Activated T-cell treated with anti-CD3 and anti-CD28 coated beads, Interleukin-2, amount 50 U/mL, for 4 hours (primary cell): ENCODE measurements around the gene FOXP1. TPM values are rescaled to one million over a fixed set of nuclear protein-coding genes. Genes with fewer than 3 reads are reported as not detected.

Experiments used
- ATAC-seq, 2 donors: fragments of 200-7000 bp; cut with Tn5 transposase; one replicate each; pipeline ENCODE4 v1.10.0; 2021
- DNase-seq: peaks from one replicate; pipeline ENCODE4 v3.0.0-alpha.2; 2020
- H3K27me3 Mint-ChIP-seq: one replicate; pipeline ENCODE4 v1.8.0; 2021; ENCODE audit warnings: low read depth, mixed read lengths
- H3K36me3 Mint-ChIP-seq: one replicate; pipeline ENCODE4 v1.8.0; 2022; ENCODE audit warnings: mixed read lengths; ENCODE audit not compliant: insufficient read depth
- H3K4me1 Mint-ChIP-seq: one replicate; pipeline ENCODE4 v1.8.0; 2021; ENCODE audit warnings: low read depth, mixed read lengths
- H3K4me3 Mint-ChIP-seq: one replicate; pipeline ENCODE4 v1.8.0; 2021; ENCODE audit warnings: mild to moderate bottlenecking, moderate library complexity, mixed read lengths
- H3K9me3 Mint-ChIP-seq: one replicate; pipeline ENCODE4 v1.8.0; 2021; ENCODE audit warnings: mixed read lengths
- total RNA-seq, 3 donors: library from RNA; stranded (reverse); gene quantifications; one replicate each; pipeline ENCODE4 v1.2.1, GENCODE V29; 2021

The FOXP1 gene
- total RNA-seq, 3 donors from 2014 or later: 251 to 263 (median 256) TPM

DNA sequence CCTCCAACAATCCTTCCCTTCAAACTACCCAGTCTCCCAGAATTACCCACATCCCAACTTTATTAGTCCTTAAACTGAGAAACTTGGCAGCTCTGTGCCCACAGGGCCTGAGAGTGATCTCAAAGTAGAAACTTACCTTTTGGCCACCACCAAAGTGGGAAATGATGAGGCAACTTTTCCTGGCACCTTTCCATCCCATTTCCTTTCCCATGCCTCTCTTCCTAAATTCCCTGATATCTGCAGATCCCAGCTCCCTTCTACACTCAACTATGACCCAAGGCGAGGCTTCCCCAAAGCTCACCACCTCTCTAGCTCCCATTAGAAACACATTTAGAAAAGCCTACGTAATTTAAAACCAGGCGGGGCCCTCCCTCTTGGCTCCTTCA is 271.9 kb downstream of the FOXP1 start:
- H3K4me1 Mint-ChIP-seq: peaks cover 63% of the 10 kb centered on the region
- ATAC-seq (no peak), DNase-seq (no peak)
- no peaks in the 10 kb centered on the region for H3K36me3 Mint-ChIP-seq
- H3K4me3 Mint-ChIP-seq: no peak overlapping the region
- H3K27me3 Mint-ChIP-seq: no peaks in the 10 kb centered on the region
- no peaks in the 10 kb centered on the region for H3K9me3 Mint-ChIP-seq

DNA sequence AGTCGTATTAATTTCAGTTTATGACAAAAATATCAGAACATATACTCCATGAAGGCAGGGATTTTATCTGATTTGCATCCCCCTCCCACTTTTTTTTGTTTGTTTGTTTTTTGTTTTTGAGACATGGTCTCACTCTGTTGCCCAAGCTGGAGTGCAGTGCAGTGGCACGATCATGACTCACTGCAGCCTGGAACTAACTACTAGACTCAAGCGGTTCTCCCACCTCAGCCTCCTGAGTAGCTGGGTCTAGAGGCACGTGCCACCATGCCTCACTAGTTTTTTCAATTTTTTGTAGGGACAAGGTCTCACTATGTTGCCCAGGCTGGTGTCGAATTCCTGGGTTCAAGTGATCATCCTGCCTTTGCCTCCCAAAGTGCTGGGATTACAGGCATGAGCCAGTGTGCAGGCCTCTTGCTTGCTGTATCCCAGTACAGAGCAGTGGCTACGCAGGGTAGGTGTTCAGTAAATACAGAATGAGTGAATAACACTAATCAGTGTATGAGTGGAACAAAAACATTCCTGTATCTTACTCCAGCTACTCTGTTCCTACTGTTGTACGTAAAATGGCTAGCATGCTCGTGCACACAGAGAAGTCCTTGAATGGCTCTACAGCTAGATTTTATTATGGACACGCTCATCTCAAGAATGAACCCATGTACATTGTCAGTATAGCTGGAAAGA is 272.4 kb downstream of the FOXP1 start:
- no peak for DNase-seq
- ATAC-seq: no peak
- no peaks in the 10 kb centered on the region for H3K27me3 Mint-ChIP-seq
- no peaks in the 10 kb centered on the region for H3K36me3 Mint-ChIP-seq
- H3K9me3 Mint-ChIP-seq: no peaks in the 10 kb centered on the region
- H3K4me3 Mint-ChIP-seq: no peak overlapping the region
- peaks cover 64% of the 10 kb centered on the region for H3K4me1 Mint-ChIP-seq

DNA sequence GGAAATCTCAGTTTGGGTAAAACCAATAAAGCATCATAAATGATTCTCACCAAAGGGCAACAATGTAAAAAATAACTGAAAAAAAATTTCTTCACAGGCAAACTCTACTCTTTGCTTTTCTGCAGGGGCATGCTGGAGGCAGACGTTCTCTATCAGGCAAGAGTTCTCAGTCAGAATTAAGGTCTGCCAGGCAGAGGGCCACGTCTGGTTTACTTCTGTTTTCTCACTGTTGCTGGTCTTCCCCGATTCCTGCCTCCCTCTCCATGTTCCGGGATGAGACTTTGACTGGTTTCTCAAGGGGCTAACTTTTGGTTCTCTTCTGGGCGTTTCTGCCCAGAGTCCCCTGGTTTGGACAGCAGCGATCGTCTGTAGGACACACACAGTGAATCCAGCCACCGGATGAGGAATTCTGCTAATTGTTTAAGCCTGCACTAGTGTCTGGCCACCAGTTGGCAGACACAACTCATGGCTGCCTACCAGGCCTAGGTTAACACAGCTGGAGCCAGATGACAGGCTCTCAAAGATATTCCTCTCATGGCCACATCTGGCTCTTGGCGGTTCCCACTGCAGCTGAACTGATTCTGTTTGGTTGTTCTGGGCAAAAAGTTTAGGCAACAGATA is 273.1 kb downstream of the FOXP1 start:
- ATAC-seq (no peak), DNase-seq (no peak)
- H3K9me3 Mint-ChIP-seq: no peaks in the 10 kb centered on the region
- H3K4me3 Mint-ChIP-seq: no peak overlapping the region
- peaks cover 63% of the 10 kb centered on the region for H3K4me1 Mint-ChIP-seq
- peaks cover 2% of the 10 kb centered on the region for H3K36me3 Mint-ChIP-seq
- no peaks in the 10 kb centered on the region for H3K27me3 Mint-ChIP-seq

DNA sequence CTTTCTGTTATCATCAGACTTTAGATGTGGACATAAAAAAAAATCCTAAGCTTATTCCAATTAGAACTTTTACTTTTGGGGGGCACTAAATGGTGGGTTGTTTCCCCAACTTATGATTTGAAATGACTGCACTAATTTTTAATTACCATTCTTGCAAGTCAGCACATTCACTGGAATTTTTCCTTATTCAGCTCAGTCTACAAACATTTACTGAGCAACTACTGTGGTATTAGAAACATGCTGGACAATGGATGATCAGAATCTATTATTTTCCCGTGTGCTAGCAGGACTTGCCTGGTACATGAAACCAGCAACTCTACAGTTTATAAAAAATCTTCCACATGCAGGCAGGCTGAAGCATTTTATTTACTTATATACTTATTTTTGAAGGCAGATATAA is 273.6 kb downstream of the FOXP1 start:
- no peak overlapping the region for H3K4me3 Mint-ChIP-seq

DNA sequence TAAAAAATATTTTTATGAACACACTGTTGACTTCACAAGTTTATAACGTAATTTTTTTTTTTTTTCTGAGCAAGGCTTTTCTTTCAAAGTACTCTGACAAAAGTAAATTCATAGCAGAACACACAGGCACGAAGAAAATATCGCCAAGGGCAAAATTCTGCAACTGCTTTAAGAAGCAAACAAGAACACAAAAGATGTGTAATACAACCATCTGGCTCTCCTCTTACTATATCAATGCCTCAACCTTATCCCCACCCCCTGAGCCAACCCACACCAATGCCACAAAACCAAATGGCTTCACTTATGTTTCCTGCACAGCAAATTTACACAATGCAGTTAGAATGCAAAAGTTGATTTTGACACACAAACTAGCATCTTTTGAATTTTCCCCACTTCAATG is 274.2 kb downstream of the FOXP1 start:
- peak overlapping the region; percentile 40 for H3K4me3 Mint-ChIP-seq
- peaks cover 62% of the 10 kb centered on the region for H3K4me1 Mint-ChIP-seq
- no peaks in the 10 kb centered on the region for H3K27me3 Mint-ChIP-seq
- peak; percentile 64 for ATAC-seq
- peaks cover 2% of the 10 kb centered on the region for H3K36me3 Mint-ChIP-seq
- DNase-seq: peak; percentile 30
- no peaks in the 10 kb centered on the region for H3K9me3 Mint-ChIP-seq

More for the DNA sequence above, 273.6 kb downstream of the FOXP1 start:
- H3K36me3 Mint-ChIP-seq: peaks cover 2% of the 10 kb centered on the region
- ATAC-seq (no peak), DNase-seq (no peak)
- no peaks in the 10 kb centered on the region for H3K9me3 Mint-ChIP-seq
- peaks cover 63% of the 10 kb centered on the region for H3K4me1 Mint-ChIP-seq
- H3K27me3 Mint-ChIP-seq: no peaks in the 10 kb centered on the region

DNA sequence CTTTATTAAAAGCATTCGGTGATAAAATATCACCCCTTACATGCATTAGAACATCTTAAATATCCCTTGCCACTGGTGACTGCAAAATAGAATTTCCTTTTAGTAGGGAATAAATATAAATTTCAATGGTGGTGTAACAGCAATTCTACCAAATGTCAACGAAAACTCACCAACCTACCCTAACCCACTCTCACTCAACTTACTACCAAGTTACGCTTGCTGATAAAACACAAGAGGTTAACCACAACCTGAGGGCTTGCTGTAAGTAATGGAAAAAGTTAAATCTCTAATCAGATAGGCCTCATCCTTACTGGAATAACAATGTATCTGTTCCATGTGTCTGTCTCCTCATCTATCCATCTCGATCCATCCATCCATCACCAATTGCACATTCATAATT is 274.7 kb downstream of the FOXP1 start:
- H3K36me3 Mint-ChIP-seq: peaks cover 2% of the 10 kb centered on the region
- no peaks in the 10 kb centered on the region for H3K27me3 Mint-ChIP-seq
- peak overlapping the region; percentile 40 for H3K4me3 Mint-ChIP-seq
- no peak for DNase-seq
- peaks cover 67% of the 10 kb centered on the region for H3K4me1 Mint-ChIP-seq
- ATAC-seq: no peak
- H3K9me3 Mint-ChIP-seq: no peaks in the 10 kb centered on the region

DNA sequence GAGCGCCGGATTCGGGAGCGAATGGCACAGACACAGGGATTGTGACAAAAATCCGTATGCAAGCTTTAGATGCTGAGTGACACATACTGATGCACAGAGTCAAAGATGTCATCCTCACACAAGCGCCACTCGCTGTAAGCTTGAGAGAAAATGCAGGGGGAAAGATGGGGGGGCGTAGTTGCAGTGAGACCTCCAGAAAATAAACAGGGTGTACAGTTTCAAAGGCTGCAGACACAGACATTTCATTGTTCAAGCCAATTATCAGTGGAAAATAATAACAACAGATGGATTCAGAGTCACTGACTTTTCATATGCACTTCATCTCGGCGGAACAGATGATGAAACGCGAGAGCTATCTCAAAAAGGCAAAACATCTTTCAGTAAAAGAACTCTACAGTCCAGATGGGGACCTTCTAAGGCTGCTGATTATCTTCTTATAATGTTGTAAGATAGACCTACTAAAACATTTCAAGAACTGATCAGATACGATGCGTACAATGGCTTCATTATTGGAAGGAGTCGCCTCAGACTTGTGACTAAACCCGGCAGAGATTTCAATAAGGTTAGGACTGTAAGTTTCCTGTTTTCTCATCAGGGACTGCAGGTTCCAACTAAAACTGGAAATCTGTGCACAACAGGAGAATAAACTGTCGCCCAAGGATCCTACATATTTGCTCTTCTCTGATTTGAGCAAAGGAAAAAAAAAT is 275.4 kb downstream of the FOXP1 start:
- ATAC-seq (no peak), DNase-seq (no peak)
- peaks cover 73% of the 10 kb centered on the region for H3K4me1 Mint-ChIP-seq

DNA sequence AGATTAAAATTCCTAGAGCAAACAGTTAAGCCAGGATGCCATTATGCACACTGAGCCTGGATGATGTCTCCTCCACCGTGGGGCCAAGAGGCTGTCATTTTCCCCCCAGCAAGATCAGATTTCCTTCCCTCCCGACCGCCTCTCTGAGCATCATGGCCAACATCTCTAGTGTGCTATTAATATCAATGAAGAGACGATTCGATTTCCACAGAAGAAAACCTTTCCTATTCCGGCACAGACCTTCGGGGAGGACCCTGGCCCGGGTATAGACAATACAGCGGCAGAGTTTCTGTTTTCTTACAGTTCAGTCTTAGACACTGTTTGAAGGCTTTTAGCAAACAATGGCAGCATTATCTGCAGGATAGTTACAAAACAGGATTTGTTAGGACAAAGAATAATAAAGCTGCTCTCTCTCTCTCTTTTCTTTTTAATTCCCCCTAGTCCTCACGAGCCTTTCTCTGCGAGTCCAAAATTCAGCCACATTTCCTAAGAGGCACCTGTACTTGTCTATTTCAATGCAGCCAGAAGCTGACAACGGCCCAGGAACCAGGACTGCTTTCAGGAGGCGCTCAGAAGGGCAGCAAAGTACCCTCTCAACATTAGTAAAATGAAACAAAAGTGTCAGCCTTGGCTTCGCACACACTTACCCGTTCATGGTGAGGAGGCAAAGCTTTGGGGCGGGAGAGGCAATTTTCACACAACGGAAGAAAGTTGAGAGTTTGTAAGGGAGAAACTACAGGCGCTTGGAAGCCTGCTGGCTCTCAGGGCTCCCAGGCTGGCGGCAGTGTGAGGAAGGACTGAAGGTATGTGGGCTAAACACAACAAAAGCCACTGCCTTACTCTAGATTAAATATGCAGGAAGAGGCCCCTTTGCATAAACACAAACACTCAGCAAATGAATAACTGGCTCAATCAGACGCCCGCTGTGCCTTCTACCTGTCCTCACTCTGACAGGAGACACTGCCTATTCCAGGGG is 278.0 kb downstream of the FOXP1 start:
- Mint-ChIP-seq H3K9me3 (no peaks in the 10 kb centered on the region), H3K36me3 (peaks cover 7% of the 10 kb centered on the region), H3K4me1 (peaks cover 84% of the 10 kb centered on the region), H3K4me3 (peak overlapping the region; percentile 89), H3K27me3 (no peaks in the 10 kb centered on the region)
- peak; percentile 11 for DNase-seq
- ATAC-seq: peak; percentile 13 to 15

More for the DNA sequence above, 275.4 kb downstream of the FOXP1 start:
- H3K36me3 Mint-ChIP-seq: peaks cover 5% of the 10 kb centered on the region
- peak overlapping the region; percentile 43 for H3K4me3 Mint-ChIP-seq
- H3K9me3 Mint-ChIP-seq: no peaks in the 10 kb centered on the region
- H3K27me3 Mint-ChIP-seq: no peaks in the 10 kb centered on the region

DNA sequence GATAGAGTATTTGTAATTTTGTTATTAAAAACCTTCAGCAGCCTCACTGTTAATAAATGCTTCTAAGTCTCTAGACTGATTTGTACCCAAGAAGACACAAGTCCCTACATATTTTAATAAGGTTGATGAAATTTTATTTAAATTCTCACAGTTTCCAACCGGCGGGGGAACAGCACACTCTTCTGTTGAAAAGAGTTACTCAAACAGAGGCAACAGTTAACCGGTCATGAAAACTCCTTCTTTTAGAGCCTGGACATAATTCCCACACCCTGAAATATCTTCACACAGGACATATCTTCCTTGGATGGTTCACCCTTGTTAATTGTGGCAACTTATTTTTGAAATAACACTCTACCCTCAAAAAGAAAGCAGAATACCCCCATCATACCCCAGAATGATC is 278.8 kb downstream of the FOXP1 start:
- Mint-ChIP-seq H3K4me1 (peaks cover 84% of the 10 kb centered on the region), H3K9me3 (no peaks in the 10 kb centered on the region), H3K36me3 (peaks cover 9% of the 10 kb centered on the region), H3K27me3 (no peaks in the 10 kb centered on the region), H3K4me3 (peak overlapping the region; percentile 89)
- DNase-seq: peak; percentile 17
- ATAC-seq: no peak

DNA sequence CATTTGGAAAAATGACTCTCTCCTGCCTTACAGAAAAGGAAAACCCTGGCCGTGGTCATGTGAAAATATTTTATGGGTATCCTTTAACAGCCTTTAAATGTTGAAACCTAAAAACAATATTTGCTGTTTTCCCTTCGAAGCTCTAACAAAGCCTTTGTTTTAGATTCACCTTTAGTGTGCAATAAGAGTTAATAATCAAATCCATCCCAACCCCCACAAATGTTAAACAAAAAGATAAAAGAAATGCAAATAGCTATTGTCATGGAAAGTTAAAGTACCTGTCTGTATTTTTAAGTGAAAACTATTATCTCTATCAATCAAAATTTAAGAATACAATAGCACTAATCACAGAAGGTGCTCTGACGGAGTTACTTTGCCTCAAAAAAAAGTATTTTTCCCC is 279.3 kb downstream of the FOXP1 start:
- Mint-ChIP-seq H3K4me1 (peaks cover 83% of the 10 kb centered on the region), H3K27me3 (no peaks in the 10 kb centered on the region), H3K4me3 (peak overlapping the region; percentile 89), H3K9me3 (no peaks in the 10 kb centered on the region), H3K36me3 (peaks cover 11% of the 10 kb centered on the region)
- no peak for DNase-seq
- ATAC-seq: no peak

DNA sequence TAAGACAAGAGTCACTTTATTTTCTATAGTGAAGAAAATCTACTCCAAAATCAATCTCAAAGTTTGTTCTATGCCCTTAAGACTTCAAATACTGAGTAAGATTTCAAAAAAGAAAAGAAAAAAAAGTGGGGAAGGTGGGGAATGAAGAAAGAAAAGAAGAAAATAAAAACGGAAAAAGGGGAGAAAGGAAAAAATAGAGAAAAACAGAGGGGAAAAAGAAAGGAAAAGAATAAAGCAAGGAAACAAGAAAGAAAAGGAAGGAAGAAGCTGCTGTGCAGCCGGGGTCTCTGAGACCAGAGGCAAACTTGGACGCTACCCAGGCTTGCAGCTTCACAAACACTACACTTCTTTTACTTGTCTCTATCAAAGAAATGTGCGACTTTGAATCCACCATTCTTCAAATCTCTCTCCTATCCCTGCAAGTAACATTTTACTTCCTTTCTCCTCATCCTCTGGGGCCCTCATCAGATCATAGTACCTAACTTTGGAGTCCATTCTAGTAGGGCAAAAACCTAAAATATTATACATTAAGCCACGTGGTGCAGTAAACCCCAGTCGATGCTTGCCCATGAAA is 279.8 kb downstream of the FOXP1 start:
- H3K9me3 Mint-ChIP-seq: no peaks in the 10 kb centered on the region
- peak overlapping the region; percentile 89 for H3K4me3 Mint-ChIP-seq
- peaks cover 16% of the 10 kb centered on the region for H3K36me3 Mint-ChIP-seq
- peaks cover 83% of the 10 kb centered on the region for H3K4me1 Mint-ChIP-seq
- no peaks in the 10 kb centered on the region for H3K27me3 Mint-ChIP-seq
- no peak for ATAC-seq
- no peak for DNase-seq

DNA sequence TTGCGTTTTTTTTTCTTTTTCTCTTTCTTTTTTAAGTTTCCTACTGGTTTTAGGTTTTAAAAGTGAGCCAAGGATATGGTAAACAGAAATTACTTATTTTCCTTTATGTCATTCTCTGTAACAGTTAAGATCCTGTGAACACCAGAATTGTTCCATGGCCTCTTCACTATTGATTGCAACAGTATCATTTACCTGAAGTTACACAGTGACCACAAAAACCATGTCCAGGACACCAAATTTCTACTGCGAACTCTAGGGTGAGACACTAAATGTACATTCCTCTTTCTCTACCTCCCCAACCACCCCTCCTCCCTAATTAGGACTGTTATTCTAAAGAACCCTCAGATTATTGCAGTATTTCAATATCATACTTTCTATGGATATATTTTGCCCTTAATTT is 280.9 kb downstream of the FOXP1 start:
- H3K27me3 Mint-ChIP-seq: no peaks in the 10 kb centered on the region
- peaks cover 77% of the 10 kb centered on the region for H3K4me1 Mint-ChIP-seq
- DNase-seq: no peak
- peak overlapping the region; percentile 89 for H3K4me3 Mint-ChIP-seq
- ATAC-seq: no peak
- H3K9me3 Mint-ChIP-seq: no peaks in the 10 kb centered on the region
- H3K36me3 Mint-ChIP-seq: peaks cover 19% of the 10 kb centered on the region

DNA sequence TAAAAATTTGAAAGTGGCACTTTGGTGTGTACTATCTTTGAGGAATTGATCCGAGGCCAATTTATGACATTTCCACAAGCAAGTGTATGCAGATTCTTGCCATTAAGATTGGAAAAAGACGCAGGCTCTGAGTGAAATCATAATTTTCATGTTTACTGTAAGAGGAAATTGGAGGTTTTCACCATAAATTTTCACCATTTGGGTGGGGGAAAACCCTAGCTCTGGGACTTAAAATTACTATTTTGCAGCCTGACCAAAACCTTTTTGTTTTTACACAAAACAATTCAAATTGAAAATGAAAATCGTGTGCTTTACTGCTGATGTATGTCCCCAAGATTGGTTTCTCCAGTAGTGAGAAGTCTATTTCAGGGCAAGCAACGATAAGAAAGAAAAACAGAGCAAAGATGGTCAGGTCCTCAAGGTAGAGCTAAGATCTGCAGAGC is 282.6 kb downstream of the FOXP1 start:
- Mint-ChIP-seq H3K9me3 (no peaks in the 10 kb centered on the region), H3K36me3 (peaks cover 30% of the 10 kb centered on the region), H3K4me3 (peak overlapping the region; percentile 89), H3K27me3 (no peaks in the 10 kb centered on the region), H3K4me1 (peaks cover 78% of the 10 kb centered on the region)
- ATAC-seq: peak; percentile 77 to 80
- DNase-seq: no peak
